HepG2 (cell line): ENCODE results near the gene TTC23. TPM values are rescaled to one million over a fixed set of nuclear protein-coding genes. Genes with fewer than 3 reads are reported as not detected.

ENCODE experiments used
- ATAC-seq: fragments of 200-7000 bp; cut with Tn5 transposase; 3 replicates; pipeline ENCODE4 v1.9.1; 2020; ENCODE audit warnings: mild to moderate bottlenecking, moderate library complexity
- BruUV-seq: library from RNA; stranded (reverse); fragments of 400-500 nt; replicated peaks from 2 replicates; lab custom pipeline; 2021; lab: Mats Ljungman, UMichigan
- CTCF ChIA-PET: fragments of 300-600 bp; formaldehyde crosslinking; extraction: SDS; loops from one replicate; lab custom pipeline; 2021; ENCODE audit warnings: low total read pairs, inconsistent platforms, low intra/inter-chr PET ratio; lab: Yijun Ruan, JAX
- POLR2A ChIA-PET: fragments of 350-600 bp; sonication (Branson Sonifier 250); formaldehyde crosslinking; loops from one replicate; lab custom pipeline; 2020; ENCODE audit warnings: antibody characterized with exemption, inconsistent platforms; lab: Yijun Ruan, JAX
- DNase-seq: peaks from one replicate; pipeline ENCODE4 v3.0.0-alpha.2; 2015; ENCODE audit warnings: low spot score
- FAIRE-seq: peaks from 3 replicates; lab custom pipeline; 2011; peaks lifted over from hg19 to GRCh38; lab: Jason Lieb, UNC
- H2AFZ ChIP-seq: one replicate; pipeline ENCODE4 v1.6.1; 2011; ENCODE audit warnings: low read length, inconsistent platforms
- H3K27ac ChIP-seq: fragments of 300-600 bp; 3 replicates; pipeline ENCODE4 v1.8.0; 2011; ENCODE audit warnings: mixed run types, mild to moderate bottlenecking, mixed read lengths, low read length, inconsistent platforms; ENCODE audit not compliant: insufficient read depth; ENCODE audit errors: extremely low read length
- H3K27me3 ChIP-seq, 2 experiments: fragments of 200-600 bp in 1 of 2; 2 replicates in 1 of 2; 3 replicates in 1 of 2; pipeline versions ENCODE4 v1.6.0 to v1.8.0; 2011; ENCODE audit warnings: low read length in 2 of 2, mild to moderate bottlenecking in 2 of 2, moderate library complexity in 2 of 2, inconsistent platforms in 1 of 2; ENCODE audit not compliant: insufficient read depth in 2 of 2, control insufficient read depth in 1 of 2
- H3K36me3 ChIP-seq, 2 experiments: fragments of 200-600 bp in 1 of 2; replicated peaks in 1 of 2; 2 replicates in 1 of 2; 3 replicates in 1 of 2; pipeline versions ENCODE4 v1.5.1 to v1.8.0; 2011; ENCODE audit warnings: low read length in 2 of 2, inconsistent platforms in 1 of 2; ENCODE audit not compliant: insufficient read depth in 2 of 2, control insufficient read depth in 1 of 2
- H3K4me1 ChIP-seq: 2 replicates; pipeline ENCODE4 v1.5.1; 2012; ENCODE audit warnings: low read length, inconsistent platforms; ENCODE audit not compliant: insufficient read depth
- H3K4me2 ChIP-seq: 2 replicates; pipeline ENCODE4 v1.6.0; 2011; ENCODE audit warnings: low read depth, low read length, inconsistent platforms
- H3K4me3 ChIP-seq, 3 experiments: fragments of 200-600 bp in 1 of 3; sonication (generic), shearing (Covaris generic) in 1 of 3; replicated peaks in 1 of 3; 2 replicates each; pipeline ENCODE4 v1.5.1; 2011 to 2016; ENCODE audit warnings: low read length in 3 of 3, inconsistent platforms in 2 of 3, low read depth in 2 of 3, mild to moderate bottlenecking in 2 of 3, control low read depth in 1 of 3, mixed read lengths in 1 of 3; ENCODE audit not compliant: insufficient read depth in 1 of 3
- H3K79me2 ChIP-seq: one replicate; pipeline ENCODE4 v1.6.1; 2011; ENCODE audit warnings: low read length, inconsistent platforms; ENCODE audit not compliant: insufficient read depth
- H3K9ac ChIP-seq: 2 replicates; pipeline ENCODE4 v1.6.0; 2011; ENCODE audit warnings: mild to moderate bottlenecking, low read depth, low read length, inconsistent platforms; ENCODE audit not compliant: insufficient read depth
- H3K9me3 ChIP-seq: 2 replicates; pipeline ENCODE4 v1.5.1; 2012; ENCODE audit warnings: mild to moderate bottlenecking, low read length
- H4K20me1 ChIP-seq: 2 replicates; pipeline ENCODE4 v1.6.0; 2011; ENCODE audit warnings: inconsistent platforms, mild to moderate bottlenecking, low read length, moderate library complexity; ENCODE audit not compliant: insufficient read depth
- AGO2 ChIP-seq: fragments of 200-400 bp; formaldehyde crosslinking; optimal IDR thresholded peaks from 2 replicates; pipeline ENCODE3; 2017; ENCODE audit warnings: mild to moderate bottlenecking, low read depth, low read length, moderate library complexity
- CBX1 ChIP-seq: IDR thresholded peaks from one replicate; pipeline ENCODE4 v1.6.1; 2016; ENCODE audit warnings: antibody characterized with exemption, low read depth
- CEBPB ChIP-seq: IDR thresholded peaks from 2 replicates; pipeline ENCODE4 v1.6.1; 2011; ENCODE audit warnings: low read depth, low read length, improper control_type of control experiment, borderline replicate concordance
- HNRNPLL ChIP-seq: fragments of 200-400 bp; formaldehyde crosslinking; IDR thresholded peaks from 2 replicates; pipeline ENCODE4 v1.6.1; 2017; ENCODE audit warnings: mild to moderate bottlenecking, low read depth, low read length; ENCODE audit not compliant: poor library complexity, severe bottlenecking
- KDM3A ChIP-seq: IDR thresholded peaks from 2 replicates; pipeline ENCODE4 v1.6.1; 2018; ENCODE audit warnings: low read depth, missing compliant biosample characterization
- KLF13 ChIP-seq: sonication (generic); formaldehyde crosslinking; IDR thresholded peaks from 2 replicates; pipeline ENCODE4 v1.4.0; 2020; ENCODE audit warnings: mild to moderate bottlenecking, missing genetic modification reagents
- MAFF ChIP-seq: IDR thresholded peaks from 2 replicates; pipeline ENCODE4 v1.6.1; 2011; ENCODE audit warnings: low read depth, low read length, improper control_type of control experiment
- MAFK ChIP-seq, 2 experiments: IDR thresholded peaks in 1 of 2; conservative IDR thresholded peaks in 1 of 2; 2 replicates each; pipeline ENCODE4 v1.6.1; 2011; ENCODE audit warnings: improper control_type of control experiment in 2 of 2, low read length in 2 of 2
- NCOA1 ChIP-seq: sonication (generic); formaldehyde crosslinking; IDR thresholded peaks from 2 replicates; pipeline ENCODE4 v1.9.0; 2021; ENCODE audit warnings: missing genetic modification reagents
- PRPF4 ChIP-seq: fragments of 200-400 bp; formaldehyde crosslinking; IDR thresholded peaks from 2 replicates; pipeline ENCODE4 v1.6.1; 2016; ENCODE audit warnings: low read length, low read depth; ENCODE audit not compliant: poor library complexity, severe bottlenecking
- TOE1 ChIP-seq: sonication (generic); formaldehyde crosslinking; IDR thresholded peaks from 2 replicates; pipeline ENCODE4 v1.4.0; 2020; ENCODE audit warnings: mild to moderate bottlenecking, missing genetic modification reagents
- UBTF ChIP-seq: sonication (generic); formaldehyde crosslinking; IDR thresholded peaks from 2 replicates; pipeline ENCODE4 v1.4.0; 2020; ENCODE audit warnings: mild to moderate bottlenecking, missing genetic modification reagents
- ZNF333 ChIP-seq: sonication (generic); formaldehyde crosslinking; IDR thresholded peaks from 2 replicates; pipeline ENCODE4 v1.4.0; 2020; ENCODE audit warnings: mild to moderate bottlenecking, missing genetic modification reagents, borderline replicate concordance
- ZNF343 ChIP-seq: sonication (generic); formaldehyde crosslinking; IDR thresholded peaks from 2 replicates; pipeline ENCODE4 v1.4.0; 2020; ENCODE audit warnings: mild to moderate bottlenecking, missing genetic modification reagents
- ZNF383 ChIP-seq: sonication (generic); formaldehyde crosslinking; IDR thresholded peaks from 2 replicates; pipeline ENCODE4 v1.4.0; 2020; ENCODE audit warnings: missing genetic modification reagents, mild to moderate bottlenecking, borderline replicate concordance
- ZNF564 ChIP-seq: sonication (generic); formaldehyde crosslinking; IDR thresholded peaks from 2 replicates; pipeline ENCODE4 v1.8.1; 2023; ENCODE audit warnings: mild to moderate bottlenecking, missing genetic modification reagents
- WGBS: methylation state at CpG from one replicate; pipeline ENCODE4 v1.1.6; 2017; ENCODE audit warnings: low lambda C conversion rate; 5-methylcytosine and 5-hydroxymethylcytosine counted together
- in situ Hi-C: cut with HindIII; loops from 2 replicates; pipeline ENCODE4 v1.10.0; 2017; ENCODE audit warnings: low pct_unique_long_range_greater_than_20kb; ENCODE audit not compliant: extremely low pct_ligation_motif_present
- intact Hi-C: fragments of 100-400 bp; cut with micrococcal nuclease; formaldehyde crosslinking; loops from one replicate; pipeline ENCODE4 v1.10.0; 2022; ENCODE audit not compliant: unreplicated experiment
- polyA plus RNA-seq, 8 experiments: library from polyadenylated mRNA; depleted of rRNA in 3 of 8; stranded (reverse) in 7 of 8; unstranded in 1 of 8; fragments of >200 nt; fragmentation: Illumina TruSeq in 4 of 8; extraction: Trizol in 4 of 8; gene quantifications; 2 replicates each; pipeline versions ENCODE4 v1.2.1 to v1.2.3, GENCODE V29; 2011 to 2016; ENCODE audit warnings: low read depth in 4 of 8, missing spikeins in 1 of 8, mixed read lengths in 1 of 8; ENCODE audit not compliant: insufficient read depth in 1 of 8
- total RNA-seq, 5 experiments: library from RNA; depleted of rRNA; stranded (reverse); fragments of >200 nt; fragmentation: Illumina TruSeq; extraction: Trizol; gene quantifications; 2 replicates each; pipeline ENCODE4 v1.2.3, GENCODE V29; 2016; ENCODE audit warnings: low read depth in 1 of 5
- TF ChIP-seq, protein P1 (sequence below): sonication (generic); formaldehyde crosslinking; IDR thresholded peaks from 2 replicates; pipeline ENCODE4 v1.8.0; 2022; ENCODE audit warnings: mild to moderate bottlenecking, missing genetic modification reagents

Gene TTC23
- total and polyA plus RNA-seq, 2 of the 13 experiments (the other 11 are each of a cell fraction or from before 2014, with no cell fraction given) = 1.6 to 11.7 TPM

- Histone ChIP-seq H3K36me3 (no peaks in the 10 kb centered on the region), H2AFZ (no peak overlapping the region), H3K4me1 (peaks cover 16% of the 10 kb centered on the region), H3K27me3 (no peaks in the 10 kb centered on the region; a peak in 1 of 5 replicates), H3K9ac (no peak overlapping the region), H4K20me1 (no peaks in the 10 kb centered on the region), H3K4me2 (no peak overlapping the region), H3K27ac (no peak overlapping the region), H3K4me3 (no peak overlapping the region), H3K79me2 (peaks cover 23% of the 10 kb centered on the region), H3K9me3 (no peaks in the 10 kb centered on the region)
- FAIRE-seq (no peak), DNase-seq (no peak), ATAC-seq (no peak)
- no TSS peak for BruUV-seq
- in situ Hi-C loops = no loop called here
- ChIA-PET POLR2A (no interaction called here), CTCF (no interaction called here)
- intact Hi-C loops = no loop called here
- 94% methylated on average over 3 of the region's 3 CpGs for WGBS
- TF ChIP-seq CEBPB = peak; percentile 54
- no peak for TF ChIP-seq ZNF343 (CRISPR knock-in tag)
These were observed 2.3 kb downstream of the TTC23 start for GRCh38 chr15:99247062-99247461.

DNA sequence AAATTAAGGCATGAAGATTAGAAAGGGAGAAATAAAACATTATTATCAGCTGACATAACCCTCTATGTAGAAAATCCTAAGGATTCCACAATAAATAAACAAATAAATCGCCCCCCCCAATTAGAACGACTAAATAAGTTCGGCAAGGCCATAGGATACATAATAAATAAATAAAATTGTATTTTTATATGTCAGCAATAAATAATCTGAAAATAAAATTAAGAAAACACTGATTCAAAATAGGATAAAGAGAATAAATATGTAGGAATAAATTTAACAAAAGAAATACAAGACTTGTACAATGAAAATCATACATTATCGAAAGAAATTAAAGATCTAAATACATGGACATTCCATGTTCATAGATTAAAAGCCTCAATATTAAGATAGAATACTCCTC, 5.1 kb downstream of the TTC23 start:
- no peaks in the 10 kb centered on the region for H3K27me3 ChIP-seq
- no peak overlapping the region for H3K4me3 ChIP-seq
- no peak overlapping the region for H3K4me2 ChIP-seq
- 97% methylated on average over 4 of the region's 4 CpGs for WGBS
- POLR2A ChIA-PET = no interaction called here
- H3K9me3 ChIP-seq = no peaks in the 10 kb centered on the region
- H4K20me1 ChIP-seq = no peaks in the 10 kb centered on the region
- DNase-seq (no peak), ATAC-seq (no peak), FAIRE-seq (no peak)
- H2AFZ ChIP-seq = no peak overlapping the region
- H3K9ac ChIP-seq = no peak overlapping the region
- peaks cover 22% of the 10 kb centered on the region for H3K79me2 ChIP-seq
- 0 out of 5 replicates have a peak, but pooled peaks cover 0 to 8% of the 10 kb centered on the region in 2 experiments for H3K36me3 ChIP-seq
- no peak overlapping the region for H3K27ac ChIP-seq
- CTCF ChIA-PET = no interaction called here
- BruUV-seq = no TSS peak
- H3K4me1 ChIP-seq = peaks cover 15% of the 10 kb centered on the region; the same call in 1 of the 2 replicates
- intact Hi-C loops = no loop called here
- in situ Hi-C loops = no loop called here
- TF ChIP-seq ZNF383 (CRISPR knock-in tag) = no peak
- TF ChIP-seq ZNF333 (CRISPR knock-in tag) = no peak
- TF ChIP-seq ZNF564 = no peak
- no peak for TF ChIP-seq UBTF (CRISPR knock-in tag)
- TF ChIP-seq KDM3A = no peak
- no peak for TF ChIP-seq TOE1 (CRISPR knock-in tag)
- no peak for TF ChIP-seq KLF13
- TF ChIP-seq HNRNPLL = no peak
- TF ChIP-seq MAFK (conservative IDR thresholded peaks at IDR 0.05 in 1 of 2, IDR thresholded peaks at IDR 0.05 in 1 of 2; ENCODE audit: low read length in 2 of 2) = 0 out of 4 replicates have a peak, but pooled peaks of 1 of the 2 experiments have one; percentile 8
- peak; percentile 10; the same call in 1 of the 2 replicates for TF ChIP-seq MAFF
- TF ChIP-seq, protein P1, sequence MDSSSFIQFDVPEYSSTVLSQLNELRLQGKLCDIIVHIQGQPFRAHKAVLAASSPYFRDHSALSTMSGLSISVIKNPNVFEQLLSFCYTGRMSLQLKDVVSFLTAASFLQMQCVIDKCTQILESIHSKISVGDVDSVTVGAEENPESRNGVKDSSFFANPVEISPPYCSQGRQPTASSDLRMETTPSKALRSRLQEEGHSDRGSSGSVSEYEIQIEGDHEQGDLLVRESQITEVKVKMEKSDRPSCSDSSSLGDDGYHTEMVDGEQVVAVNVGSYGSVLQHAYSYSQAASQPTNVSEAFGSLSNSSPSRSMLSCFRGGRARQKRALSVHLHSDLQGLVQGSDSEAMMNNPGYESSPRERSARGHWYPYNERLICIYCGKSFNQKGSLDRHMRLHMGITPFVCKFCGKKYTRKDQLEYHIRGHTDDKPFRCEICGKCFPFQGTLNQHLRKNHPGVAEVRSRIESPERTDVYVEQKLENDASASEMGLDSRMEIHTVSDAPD (CRISPR knock-in tag) = no peak
- TF ChIP-seq AGO2 = no peak
- TF ChIP-seq CBX1 = no peak
- no peak for TF ChIP-seq PRPF4
- no peak for TF ChIP-seq NCOA1 (CRISPR knock-in tag)
